Mucosa of stomach (tissue), 1 donor: ENCODE measurements around the gene PTPRD.

Source experiments
- H3K27me3 ChIP-seq: one replicate; pipeline ENCODE4 v1.7.0; 2013; ENCODE audit warnings: mild to moderate bottlenecking, low read length; ENCODE audit not compliant: control insufficient read depth, insufficient read depth
- H3K36me3 ChIP-seq: one replicate; pipeline ENCODE4 v1.7.0; 2013; ENCODE audit warnings: low read length; ENCODE audit not compliant: control insufficient read depth, insufficient read depth
- H3K4me1 ChIP-seq: one replicate; pipeline ENCODE4 v1.7.0; 2013; ENCODE audit warnings: mild to moderate bottlenecking, low read length; ENCODE audit not compliant: control insufficient read depth, insufficient read depth
- H3K4me3 ChIP-seq: one replicate; pipeline ENCODE4 v1.7.0; 2013; ENCODE audit warnings: low read length
- H3K9ac ChIP-seq: one replicate; pipeline ENCODE4 v1.7.0; 2013; ENCODE audit warnings: mild to moderate bottlenecking, low read length, moderate library complexity
- H3K9me3 ChIP-seq: one replicate; pipeline ENCODE4 v1.7.0; 2013; ENCODE audit warnings: mild to moderate bottlenecking, low read length, moderate library complexity; ENCODE audit not compliant: control insufficient read depth
- donor health status: Pancreatic carcinoma.

The PTPRD gene

DNA sequence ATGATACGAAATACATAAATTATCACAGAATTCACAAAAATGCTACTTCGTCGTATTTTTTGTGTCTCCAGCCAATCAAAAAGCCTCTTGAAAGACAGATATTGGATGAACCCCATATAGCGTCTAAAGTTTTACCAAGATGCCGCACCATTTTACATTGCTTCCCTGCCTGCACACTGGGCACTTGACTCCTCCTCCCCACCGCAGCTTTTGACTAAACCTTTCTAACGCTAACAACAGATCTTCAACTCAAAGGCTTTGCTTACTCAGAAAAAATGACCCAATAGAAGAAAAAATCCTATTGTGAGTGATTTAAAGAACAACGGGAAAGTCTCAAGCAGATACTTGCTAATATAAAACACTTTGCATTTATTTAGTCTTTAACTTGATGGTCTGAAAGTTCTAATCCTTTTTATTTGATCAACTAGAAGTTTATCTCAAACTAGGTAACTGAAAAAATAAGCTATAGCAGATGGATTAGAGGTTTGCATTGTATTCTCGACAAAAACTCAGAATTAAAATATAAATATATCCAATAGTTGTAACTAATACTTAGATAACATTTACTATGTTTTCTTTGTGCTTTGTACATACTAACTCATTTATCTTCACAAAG lies 2204.1 kb downstream of the PTPRD start:
- H3K4me3 ChIP-seq, result no peak overlapping the region
- no peaks in the 10 kb centered on the region for H3K36me3 ChIP-seq
- no peaks in the 10 kb centered on the region for H3K9me3 ChIP-seq
- H3K27me3 ChIP-seq, result no peaks in the 10 kb centered on the region
- H3K9ac ChIP-seq, result no peak overlapping the region
- H3K4me1 ChIP-seq, result no peaks in the 10 kb centered on the region

DNA sequence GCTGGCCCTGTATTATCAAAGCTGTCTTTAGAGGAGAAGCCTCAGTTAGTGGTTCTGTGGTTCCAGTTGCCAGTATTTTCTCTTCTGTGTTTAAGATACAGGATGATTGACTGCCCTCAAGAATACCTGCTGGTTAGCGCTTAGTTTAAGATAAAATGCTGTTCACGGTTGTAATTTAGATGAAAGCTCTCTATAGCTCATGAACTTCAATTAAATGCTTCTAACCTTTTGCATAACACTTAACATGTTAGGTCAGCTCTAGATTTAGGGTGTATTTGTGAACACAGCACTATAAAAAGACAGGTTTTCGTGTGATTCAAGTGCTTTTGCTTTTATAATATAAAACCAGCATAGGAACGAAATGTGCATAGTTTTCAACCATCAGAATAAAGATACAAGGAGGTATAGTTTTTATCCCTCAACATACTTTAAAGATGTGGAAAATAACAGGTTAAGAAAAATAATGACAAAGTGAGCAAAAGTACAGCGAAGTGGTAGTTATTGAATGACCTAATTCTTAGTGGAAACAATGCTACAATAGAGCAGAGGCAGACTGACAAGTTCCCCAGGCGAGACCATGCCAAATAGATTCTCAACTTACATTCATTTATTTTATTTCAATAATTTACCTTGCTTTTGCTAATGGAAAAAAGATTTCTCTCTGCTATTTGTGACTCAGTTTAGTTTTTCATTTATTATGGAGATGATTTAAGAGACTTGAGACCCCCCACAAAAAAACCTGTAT lies 2210.7 kb downstream of the PTPRD start:
- H3K4me3 ChIP-seq, result no peak overlapping the region
- H3K36me3 ChIP-seq, result no peaks in the 10 kb centered on the region
- no peaks in the 10 kb centered on the region for H3K9me3 ChIP-seq
- no peak overlapping the region for H3K9ac ChIP-seq
- H3K4me1 ChIP-seq, result no peaks in the 10 kb centered on the region
- H3K27me3 ChIP-seq, result no peaks in the 10 kb centered on the region

DNA sequence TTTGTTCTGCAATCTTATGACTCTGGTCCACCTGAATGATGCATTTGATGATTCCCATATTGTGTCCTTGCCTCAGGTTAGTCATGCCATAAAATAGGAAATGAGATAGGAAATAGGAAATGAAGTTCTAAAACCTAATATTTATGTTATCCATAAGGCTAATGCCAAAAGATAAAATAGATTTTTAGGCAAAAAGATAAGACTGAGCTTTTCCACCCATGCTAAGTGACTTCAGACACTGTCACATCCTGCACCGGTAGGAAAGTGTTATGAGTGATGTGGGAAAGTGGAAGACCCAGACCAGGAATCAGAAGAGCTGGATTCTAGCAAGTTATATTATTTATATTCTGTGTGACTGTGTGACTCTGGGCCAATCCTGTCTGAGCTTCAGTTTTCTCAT lies 2212.4 kb downstream of the PTPRD start:
- Histone ChIP-seq H3K4me3 (no peak overlapping the region), H3K27me3 (no peaks in the 10 kb centered on the region), H3K4me1 (no peaks in the 10 kb centered on the region), H3K9ac (no peak overlapping the region), H3K9me3 (no peaks in the 10 kb centered on the region), H3K36me3 (no peaks in the 10 kb centered on the region)

DNA sequence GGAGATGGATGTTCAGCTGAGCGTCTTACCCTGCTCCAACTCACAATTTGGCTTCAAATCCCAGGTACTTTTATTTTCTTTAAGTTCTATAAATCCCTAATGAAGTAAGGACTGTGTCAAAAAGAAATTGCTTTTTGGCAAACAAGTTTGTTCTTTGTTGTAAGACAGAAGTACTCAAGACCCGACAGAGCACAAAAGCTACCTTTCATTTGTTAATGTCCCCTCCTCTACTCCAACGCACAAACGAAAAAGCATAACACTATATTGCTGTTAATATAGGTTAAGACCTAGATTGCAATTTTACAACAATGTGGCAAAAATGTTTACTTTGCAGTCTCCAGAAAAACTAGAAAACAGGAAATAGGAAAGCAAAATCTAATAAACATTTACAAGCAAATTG lies 2217.8 kb downstream of the PTPRD start:
- Histone ChIP-seq H3K4me3 (no peak overlapping the region), H3K36me3 (no peaks in the 10 kb centered on the region), H3K27me3 (no peaks in the 10 kb centered on the region), H3K9ac (no peak overlapping the region), H3K9me3 (no peaks in the 10 kb centered on the region), H3K4me1 (no peaks in the 10 kb centered on the region)

DNA sequence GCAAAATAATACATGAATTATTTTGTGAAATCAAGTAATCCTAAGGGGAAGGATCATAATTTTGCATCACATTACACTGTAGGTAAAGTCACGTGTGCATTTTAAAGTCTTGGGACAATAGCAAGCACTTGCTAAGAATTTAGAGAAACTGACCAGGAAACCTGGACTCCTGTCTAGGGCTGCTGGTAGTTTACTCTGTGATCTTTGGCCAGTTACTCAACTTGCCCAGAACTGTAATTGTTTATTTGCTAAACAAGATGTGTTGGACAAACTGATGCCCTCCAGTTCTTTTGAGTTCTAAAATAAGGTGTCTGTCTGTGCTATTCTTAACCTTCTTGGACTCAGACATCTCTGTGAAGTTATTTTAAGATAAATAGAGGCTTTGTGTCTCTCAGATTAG lies 2218.5 kb downstream of the PTPRD start:
- H3K9me3 ChIP-seq, result no peaks in the 10 kb centered on the region

DNA sequence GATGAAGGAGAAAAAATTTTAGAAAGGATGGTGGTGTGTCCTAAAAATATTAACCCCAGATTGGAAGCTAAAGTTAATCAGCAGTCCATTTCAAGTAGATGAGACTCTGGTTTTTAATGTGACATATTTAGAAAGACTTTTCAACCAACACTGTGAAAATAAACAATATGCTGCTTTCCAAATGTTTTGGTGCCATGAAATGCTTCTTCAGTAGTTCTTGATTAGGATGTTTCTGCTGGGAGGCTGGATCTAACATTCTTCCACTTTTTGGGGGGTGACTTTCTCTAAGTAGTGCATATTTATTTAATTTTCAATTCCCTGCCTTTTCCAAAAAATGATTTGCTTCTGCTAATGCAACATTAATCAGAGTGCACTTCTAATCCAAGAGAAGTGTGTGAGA lies 2219.9 kb downstream of the PTPRD start:
- no peaks in the 10 kb centered on the region for H3K36me3 ChIP-seq
- H3K4me3 ChIP-seq, result no peak overlapping the region
- no peaks in the 10 kb centered on the region for H3K9me3 ChIP-seq
- H3K4me1 ChIP-seq, result no peaks in the 10 kb centered on the region
- H3K9ac ChIP-seq, result no peak overlapping the region
- no peaks in the 10 kb centered on the region for H3K27me3 ChIP-seq

More for the DNA sequence above, 2218.5 kb downstream of the PTPRD start:
- Histone ChIP-seq H3K27me3 (no peaks in the 10 kb centered on the region), H3K9ac (no peak overlapping the region), H3K4me1 (no peaks in the 10 kb centered on the region), H3K36me3 (no peaks in the 10 kb centered on the region), H3K4me3 (no peak overlapping the region)

DNA sequence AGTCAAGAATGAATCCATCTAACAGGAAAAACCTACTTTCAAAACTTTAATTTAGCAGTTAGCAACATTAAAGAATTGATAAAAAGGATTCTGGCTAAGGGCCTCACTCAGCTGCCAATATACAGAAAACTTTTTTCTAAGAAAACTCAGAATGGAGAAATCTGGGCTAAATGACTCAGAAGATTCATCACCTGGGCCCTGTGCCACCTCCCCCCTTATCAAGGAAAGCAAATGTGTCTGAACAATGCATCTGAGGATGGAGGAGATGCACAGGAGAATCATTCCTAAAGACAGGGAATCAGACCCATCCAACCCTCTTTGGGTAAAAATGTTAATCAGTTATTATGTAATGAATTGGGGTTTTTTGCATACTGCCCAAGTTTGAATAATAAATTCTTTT lies 2221.2 kb downstream of the PTPRD start:
- H3K4me3 ChIP-seq, result no peak overlapping the region
- H3K27me3 ChIP-seq, result no peaks in the 10 kb centered on the region
- H3K36me3 ChIP-seq, result no peaks in the 10 kb centered on the region
- no peaks in the 10 kb centered on the region for H3K9me3 ChIP-seq
- no peaks in the 10 kb centered on the region for H3K4me1 ChIP-seq
- H3K9ac ChIP-seq, result no peak overlapping the region

DNA sequence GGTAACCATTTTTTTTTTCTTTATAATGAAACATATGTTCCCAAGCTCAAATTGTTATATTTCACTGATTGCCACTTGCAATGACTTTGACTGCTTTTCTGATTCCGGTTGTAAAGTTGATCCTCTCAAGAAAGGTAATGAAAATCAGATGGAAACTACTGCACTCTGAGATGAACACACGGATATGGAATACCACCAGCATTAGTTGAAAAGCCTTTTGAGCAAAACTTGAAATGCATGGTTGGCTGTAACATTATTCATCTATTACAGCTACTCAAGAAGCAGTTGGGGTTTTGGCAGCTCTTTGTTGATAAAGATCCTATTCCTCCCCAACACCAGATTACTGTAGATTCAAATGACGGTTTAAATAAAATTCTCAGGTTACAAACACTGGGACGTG lies 2221.7 kb downstream of the PTPRD start:
- Histone ChIP-seq H3K4me3 (no peak overlapping the region), H3K36me3 (no peaks in the 10 kb centered on the region), H3K9ac (no peak overlapping the region), H3K27me3 (no peaks in the 10 kb centered on the region), H3K4me1 (no peaks in the 10 kb centered on the region), H3K9me3 (no peaks in the 10 kb centered on the region)

DNA sequence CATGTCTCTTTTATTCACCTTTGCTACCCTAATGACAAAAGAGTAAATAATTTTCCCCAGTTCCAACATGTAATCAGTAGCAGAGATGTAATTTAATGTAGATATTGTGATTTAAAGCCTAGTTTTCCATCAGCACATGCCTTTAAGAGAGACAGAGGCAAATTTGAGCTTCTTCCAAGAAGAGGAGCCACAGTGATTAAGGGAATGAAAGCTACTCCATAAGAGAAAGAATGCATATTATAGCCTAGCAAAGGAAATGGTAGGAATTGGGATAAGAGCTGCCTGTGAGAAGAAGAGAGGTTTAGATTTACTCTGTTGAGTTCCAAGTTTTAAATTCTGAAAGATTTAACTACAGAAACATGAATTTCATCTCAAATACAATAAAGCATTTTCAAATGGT lies 2222.2 kb downstream of the PTPRD start:
- no peaks in the 10 kb centered on the region for H3K27me3 ChIP-seq
- no peaks in the 10 kb centered on the region for H3K9me3 ChIP-seq
- no peak overlapping the region for H3K9ac ChIP-seq
- H3K4me3 ChIP-seq, result no peak overlapping the region
- H3K36me3 ChIP-seq, result no peaks in the 10 kb centered on the region
- no peaks in the 10 kb centered on the region for H3K4me1 ChIP-seq

DNA sequence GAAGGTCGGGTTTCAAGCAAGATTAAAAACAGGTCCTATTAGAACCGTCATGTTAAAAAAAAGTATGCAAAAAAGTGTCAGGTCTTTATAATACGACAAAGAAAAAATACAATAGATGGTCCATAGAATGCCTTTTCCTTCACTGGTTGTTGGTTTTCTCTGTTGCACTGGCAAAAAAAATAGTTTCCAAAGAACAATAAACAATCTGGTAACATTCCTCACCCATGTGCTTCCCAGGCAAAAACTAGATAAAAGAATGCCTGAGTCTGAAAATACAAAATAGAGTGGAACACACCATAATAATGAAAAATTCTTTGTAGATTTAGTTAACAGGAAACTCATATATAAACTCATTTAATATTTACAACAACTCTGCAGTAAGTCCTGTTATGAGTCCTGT lies 2223.3 kb downstream of the PTPRD start:
- Histone ChIP-seq H3K9ac (no peak overlapping the region), H3K36me3 (no peaks in the 10 kb centered on the region), H3K4me1 (no peaks in the 10 kb centered on the region), H3K4me3 (no peak overlapping the region), H3K27me3 (no peaks in the 10 kb centered on the region), H3K9me3 (no peaks in the 10 kb centered on the region)

DNA sequence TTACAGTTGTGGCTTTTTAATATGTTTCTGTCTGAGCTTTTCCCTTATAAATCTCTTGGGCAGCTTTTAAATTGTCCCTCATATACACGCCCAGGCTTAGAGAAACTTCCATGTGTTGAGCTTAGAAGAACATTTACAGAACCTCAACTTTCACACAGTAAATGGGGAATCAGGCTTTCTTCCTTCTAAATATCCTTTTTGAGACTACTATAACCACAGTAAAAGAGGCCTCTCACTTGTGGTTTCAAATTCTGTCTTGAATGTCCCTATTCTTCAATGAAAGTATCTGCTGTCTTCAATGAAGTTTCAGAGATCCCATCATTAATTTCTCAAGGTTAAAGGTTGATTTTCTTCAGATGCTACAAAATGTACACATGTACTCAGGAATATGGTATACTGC lies 2224.7 kb downstream of the PTPRD start:
- Histone ChIP-seq H3K4me1 (no peaks in the 10 kb centered on the region), H3K9ac (no peak overlapping the region), H3K36me3 (no peaks in the 10 kb centered on the region), H3K4me3 (no peak overlapping the region), H3K9me3 (no peaks in the 10 kb centered on the region), H3K27me3 (no peaks in the 10 kb centered on the region)

DNA sequence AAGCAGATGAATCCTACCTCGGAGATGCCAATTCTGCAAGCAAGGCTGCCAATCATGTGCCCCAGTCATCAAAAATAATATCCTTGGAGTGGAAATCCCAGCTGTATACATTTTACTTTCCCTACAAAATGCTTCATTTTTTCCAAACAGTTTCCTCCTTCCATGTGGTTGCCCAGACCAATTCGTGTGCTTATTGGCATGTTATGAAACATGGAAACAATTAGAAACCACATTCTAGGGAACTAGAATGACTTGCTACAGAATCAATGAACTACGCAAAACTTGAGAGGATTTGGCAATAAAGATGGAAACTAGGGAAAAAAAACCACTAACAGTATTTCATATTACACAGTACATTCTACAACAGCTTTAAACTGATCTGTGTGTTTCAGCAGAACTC lies 2228.7 kb downstream of the PTPRD start:
- no peak overlapping the region for H3K9ac ChIP-seq
- H3K4me3 ChIP-seq, result no peak overlapping the region
- H3K36me3 ChIP-seq, result no peaks in the 10 kb centered on the region
- H3K27me3 ChIP-seq, result no peaks in the 10 kb centered on the region
- H3K4me1 ChIP-seq, result no peaks in the 10 kb centered on the region
- no peaks in the 10 kb centered on the region for H3K9me3 ChIP-seq
